Peyer's patch (tissue), 4 donors: ENCODE data around the gene IL1RN.

Experiments used
- POLR2A ChIP-seq, 2 donors: fragments of 450-650 bp; IDR thresholded peaks; one replicate each; pipeline ENCODE4 v1.5.1; 2017; ENCODE audit warnings: antibody characterized with exemption in 2 of 2, mild to moderate bottlenecking in 2 of 2, moderate library complexity in 2 of 2
- TF ChIP-seq, protein P1 (sequence below), 6 experiments: fragments of 450-650 bp in 4 of 6; fragments of 200-600 bp in 2 of 6; sonication (generic) in 1 of 6; IDR thresholded peaks; one replicate each; pipeline ENCODE4 v1.5.1; 2017 to 2019; ENCODE audit warnings: antibody characterized with exemption in 6 of 6, mild to moderate bottlenecking in 3 of 6, moderate library complexity in 1 of 6

DNA sequence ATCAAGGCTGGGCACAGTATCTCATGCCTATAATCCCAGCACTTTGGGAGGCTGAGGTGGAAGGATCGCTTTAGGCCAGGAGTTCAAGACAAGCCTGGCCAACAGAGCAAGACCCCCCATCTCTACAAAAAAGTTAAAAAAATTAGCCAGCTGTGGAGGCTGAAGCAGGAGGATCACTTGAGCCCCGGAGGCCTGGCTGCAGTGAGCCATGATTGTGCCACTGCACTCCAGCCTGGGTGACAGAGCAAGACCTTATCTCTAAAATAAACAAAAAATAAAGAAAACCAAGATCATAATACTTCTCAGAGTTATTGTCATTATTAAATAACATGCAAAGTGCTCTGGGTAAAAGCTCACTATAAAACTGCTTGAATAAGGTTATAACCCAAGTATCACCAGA, 14.9 kb downstream of the IL1RN start:
- TF ChIP-seq, protein P1, sequence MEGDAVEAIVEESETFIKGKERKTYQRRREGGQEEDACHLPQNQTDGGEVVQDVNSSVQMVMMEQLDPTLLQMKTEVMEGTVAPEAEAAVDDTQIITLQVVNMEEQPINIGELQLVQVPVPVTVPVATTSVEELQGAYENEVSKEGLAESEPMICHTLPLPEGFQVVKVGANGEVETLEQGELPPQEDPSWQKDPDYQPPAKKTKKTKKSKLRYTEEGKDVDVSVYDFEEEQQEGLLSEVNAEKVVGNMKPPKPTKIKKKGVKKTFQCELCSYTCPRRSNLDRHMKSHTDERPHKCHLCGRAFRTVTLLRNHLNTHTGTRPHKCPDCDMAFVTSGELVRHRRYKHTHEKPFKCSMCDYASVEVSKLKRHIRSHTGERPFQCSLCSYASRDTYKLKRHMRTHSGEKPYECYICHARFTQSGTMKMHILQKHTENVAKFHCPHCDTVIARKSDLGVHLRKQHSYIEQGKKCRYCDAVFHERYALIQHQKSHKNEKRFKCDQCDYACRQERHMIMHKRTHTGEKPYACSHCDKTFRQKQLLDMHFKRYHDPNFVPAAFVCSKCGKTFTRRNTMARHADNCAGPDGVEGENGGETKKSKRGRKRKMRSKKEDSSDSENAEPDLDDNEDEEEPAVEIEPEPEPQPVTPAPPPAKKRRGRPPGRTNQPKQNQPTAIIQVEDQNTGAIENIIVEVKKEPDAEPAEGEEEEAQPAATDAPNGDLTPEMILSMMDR (IDR thresholded peaks at IDR 0.05): no peak
- no peak for TF ChIP-seq POLR2A (IDR thresholded peaks at IDR 0.05)
